GM19467 (cell line): ENCODE data around the gene MYD88.

Source experiments
- ATAC-seq: cut with Tn5 transposase; IDR thresholded peaks from one replicate; pipeline ENCODE4 v1.9.1; 2021; ENCODE audit warnings: mild to moderate bottlenecking, moderate library complexity; ENCODE audit not compliant: unreplicated experiment

MYD88 gene

DNA sequence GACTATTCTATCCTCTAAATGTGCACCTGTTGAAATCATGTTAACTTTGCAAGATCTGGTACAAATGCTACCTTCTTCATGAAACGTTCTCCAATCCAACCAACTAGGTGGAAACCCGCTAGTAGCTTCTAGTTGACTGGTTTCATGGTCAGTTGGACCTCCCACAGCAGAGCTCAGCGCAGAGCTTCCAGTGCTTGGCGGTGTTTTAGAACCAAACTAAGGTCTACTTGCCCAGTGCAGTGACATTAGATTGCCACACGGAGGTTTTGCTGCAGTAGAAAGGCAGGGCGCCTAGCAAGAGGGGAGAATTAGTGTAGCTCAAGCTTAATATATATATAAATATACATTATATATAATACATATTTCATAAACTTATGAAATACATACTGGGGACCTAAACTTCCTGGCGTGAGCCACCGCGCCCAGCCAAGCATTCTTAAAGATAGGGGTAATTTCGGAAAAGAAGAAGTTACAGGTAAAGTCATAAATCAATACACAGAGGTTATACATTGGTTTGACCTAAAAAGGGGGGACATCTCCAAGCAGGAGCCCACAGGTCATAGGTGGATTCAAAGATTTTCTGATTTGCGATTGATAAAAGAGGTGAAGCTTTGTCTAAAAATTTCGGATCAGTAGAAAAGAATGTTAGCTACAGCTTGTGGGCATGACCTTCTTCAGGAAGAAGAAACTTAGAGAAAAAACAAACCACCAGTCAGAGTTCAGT, 24.8 kb downstream of the MYD88 start:
- no peak for ATAC-seq

DNA sequence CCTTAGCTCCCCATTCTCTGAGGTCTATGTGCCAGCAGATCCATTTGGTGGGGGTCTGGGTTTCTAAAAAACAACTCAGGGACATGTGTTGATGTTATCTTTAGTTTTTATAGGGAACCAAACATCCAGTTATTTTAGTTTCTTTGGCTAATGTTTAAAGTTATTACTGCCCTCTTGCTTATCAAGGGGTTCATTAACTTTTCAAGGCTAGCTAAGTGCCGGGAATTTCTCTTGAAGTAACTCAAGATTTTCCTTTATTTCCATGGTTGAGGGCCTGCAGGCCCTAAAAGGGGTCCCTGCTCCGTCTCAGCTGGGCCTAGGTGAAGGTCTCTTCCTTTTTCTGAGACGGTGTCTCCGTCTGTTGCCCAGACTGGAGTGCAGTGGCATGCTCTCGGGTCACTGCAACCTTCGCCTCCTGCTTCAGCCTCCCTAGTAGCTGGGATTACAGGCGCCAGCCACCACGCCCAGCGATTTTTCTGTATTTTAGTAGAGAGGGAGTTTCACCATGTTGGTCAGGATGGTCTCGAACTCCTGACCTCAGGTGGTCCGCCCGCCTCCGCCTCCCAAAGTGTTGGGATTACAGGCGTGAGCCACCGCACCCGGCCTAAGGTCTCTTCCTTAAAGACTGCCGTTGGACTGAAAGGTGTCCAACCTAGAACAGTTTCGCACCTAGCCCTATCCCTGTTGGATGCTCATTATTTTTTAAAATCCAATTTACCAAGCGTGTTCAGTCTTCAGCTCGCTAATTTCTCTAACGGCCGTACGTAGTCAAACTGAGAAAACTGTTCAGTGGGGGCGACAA, 25.6 kb downstream of the MYD88 start:
- no peak for ATAC-seq

DNA sequence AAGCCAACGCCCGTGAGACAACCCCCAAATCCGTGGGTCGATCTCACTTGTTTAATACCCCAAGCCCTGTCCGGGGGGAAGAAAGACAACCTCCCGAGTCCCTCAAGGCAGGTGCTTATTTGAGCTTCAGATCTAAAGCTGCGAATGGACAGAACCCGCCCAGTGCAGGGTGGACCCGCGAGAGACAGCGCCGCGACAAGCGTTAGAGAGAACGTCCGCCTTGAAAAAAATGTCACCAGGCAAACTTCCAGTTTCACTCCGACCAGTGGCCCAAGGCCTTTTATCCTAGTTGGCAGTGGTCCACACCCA, 26.1 kb downstream of the MYD88 start:
- ATAC-seq: no peak

DNA sequence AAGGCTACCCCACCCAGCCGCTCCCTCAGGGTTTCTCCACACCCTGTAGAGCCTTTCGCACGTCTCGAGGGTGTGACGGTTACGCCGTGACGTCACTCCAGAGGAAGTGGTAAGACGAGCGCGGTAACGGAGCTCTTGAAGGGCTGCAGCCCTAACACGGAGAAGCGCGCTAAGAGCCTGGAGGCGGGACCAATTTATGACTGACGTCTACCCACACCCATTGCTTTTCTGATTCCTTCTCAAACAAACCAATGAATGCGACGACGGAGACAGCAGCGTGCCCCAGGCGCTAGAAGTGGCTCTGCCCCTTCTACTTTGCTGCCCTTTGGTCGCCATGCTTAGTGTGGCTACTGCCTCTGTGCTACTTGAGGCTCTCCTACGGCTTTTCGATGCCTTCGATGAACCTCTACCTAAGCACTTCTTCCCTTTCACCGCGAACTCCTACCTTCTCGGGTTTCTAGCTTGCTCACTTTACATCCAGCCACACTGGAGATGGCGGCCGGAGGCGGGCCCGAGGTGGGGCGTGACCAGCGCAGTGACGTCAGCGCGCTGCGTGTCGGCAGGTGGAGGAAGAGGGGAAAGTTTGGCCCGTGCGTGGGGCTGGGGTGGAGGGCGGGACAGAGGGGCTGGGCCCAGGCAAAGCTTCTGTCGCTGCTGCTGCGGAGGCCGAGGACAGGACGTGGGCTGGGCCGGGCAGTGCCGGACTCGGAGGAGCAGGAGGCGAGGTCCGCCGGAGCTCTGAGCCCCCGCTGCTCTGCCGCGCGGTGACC, 26.7 kb downstream of the MYD88 start, which contains the start of gene OXSR1:
OXSR1 (plus strand) TSS at position 586 of the 770 bp plus-strand sequence. CDS start 340 bp downstream, outside the sequence.
- peak; percentile 92 for ATAC-seq

DNA sequence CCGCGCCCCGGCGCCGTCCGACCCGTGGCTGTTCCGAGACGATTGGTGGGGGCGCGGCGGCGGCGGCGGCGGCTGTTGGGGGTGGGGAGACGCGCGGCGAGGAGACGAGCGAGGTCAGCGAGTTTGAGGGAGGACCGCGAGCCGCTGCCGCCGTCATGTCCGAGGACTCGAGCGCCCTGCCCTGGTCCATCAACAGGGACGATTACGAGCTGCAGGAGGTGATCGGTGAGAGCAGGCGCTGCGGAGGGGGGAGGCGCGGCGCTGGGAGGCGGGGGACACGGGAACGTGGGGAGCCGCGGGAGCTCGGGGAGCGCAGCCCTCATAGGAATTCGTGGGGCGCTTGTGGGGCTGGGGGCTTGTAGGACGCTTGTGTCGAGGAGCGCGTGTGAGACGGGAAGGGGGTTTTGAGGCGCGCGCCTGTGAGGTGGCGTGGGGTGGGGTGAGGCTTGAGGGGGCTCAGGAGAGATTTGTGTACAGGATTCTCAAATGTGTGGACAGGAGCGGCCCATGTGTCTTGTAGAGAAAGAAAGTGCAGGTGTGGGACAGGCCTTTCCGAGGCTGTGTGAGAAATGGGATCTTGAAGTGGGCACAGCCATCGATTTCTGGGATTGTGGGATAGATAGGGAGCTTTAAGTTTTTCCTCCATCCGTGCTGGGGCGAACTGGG, 27.4 kb downstream of the MYD88 start:
- no peak for ATAC-seq

DNA sequence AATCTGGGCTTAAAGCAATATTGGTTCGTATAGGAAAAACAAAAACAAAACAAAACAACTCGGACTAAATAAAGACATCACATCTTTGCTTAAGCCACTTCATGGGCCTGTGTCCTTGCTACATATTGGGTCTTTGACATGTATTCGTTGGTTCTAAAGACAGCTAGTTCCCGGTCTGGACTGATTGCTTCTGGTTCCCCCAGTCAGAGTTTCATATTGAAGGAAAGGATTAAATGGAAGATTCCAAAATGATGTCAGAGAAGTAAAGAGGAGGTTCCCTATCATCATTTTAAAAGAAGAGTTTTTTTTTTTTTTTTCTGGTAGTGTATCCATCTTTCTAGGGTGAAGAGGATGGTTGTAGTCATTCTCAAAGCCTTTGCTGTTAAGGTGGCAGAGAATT, 29.1 kb downstream of the MYD88 start:
- no peak for ATAC-seq

DNA sequence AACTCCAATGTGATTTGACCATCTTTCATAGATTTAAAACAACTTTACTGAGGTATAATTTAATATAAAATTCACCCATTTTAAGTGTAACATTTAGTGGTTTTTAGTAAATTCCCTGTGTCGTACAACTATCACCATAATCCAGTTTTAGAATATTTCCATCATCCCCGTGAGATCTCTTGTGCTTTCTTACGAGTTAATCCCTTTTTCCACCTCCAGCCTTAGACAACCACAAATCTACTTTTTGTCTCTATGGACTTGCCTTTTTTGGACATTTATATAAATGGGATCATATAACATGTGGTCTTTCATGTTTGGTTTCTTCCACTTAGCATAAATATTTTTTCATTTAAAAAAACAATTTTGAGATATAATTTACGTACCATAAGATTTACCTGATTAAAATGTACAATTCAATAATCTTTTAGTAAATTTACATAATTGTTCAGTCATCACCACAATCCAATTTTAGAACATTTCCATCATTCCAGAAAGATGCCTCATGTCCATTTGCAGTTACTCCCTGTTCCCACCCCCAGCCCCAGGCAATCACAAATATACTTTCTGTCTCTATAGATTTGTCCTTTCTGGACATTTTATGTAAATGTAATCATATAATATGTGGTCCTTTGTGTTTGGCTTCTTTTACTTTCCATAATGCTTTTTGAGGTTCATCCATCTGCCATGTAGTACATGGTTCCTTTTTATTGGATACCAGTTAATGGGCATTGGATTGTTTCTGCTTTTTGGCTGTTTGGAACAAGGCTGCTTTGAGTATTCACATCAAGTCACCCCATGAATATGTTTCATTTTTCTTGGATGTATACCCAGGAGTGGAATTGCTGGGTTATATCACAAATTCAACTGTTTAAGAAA, 29.9 kb downstream of the MYD88 start:
- ATAC-seq: no peak

DNA sequence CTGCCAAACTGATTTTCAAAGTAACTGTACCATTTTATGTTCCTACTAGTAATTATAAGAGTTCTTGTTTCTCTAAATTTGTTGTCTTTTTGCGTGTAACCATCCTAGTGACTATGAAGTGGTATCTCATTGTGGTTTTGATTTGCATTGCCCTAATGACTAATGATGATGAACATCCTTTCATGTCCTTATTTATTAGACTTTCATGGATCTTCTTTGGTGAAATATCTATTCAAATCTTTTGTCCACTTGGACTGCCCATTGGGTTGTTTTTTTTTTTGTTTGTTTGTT, 30.5 kb downstream of the MYD88 start:
- no peak for ATAC-seq

DNA sequence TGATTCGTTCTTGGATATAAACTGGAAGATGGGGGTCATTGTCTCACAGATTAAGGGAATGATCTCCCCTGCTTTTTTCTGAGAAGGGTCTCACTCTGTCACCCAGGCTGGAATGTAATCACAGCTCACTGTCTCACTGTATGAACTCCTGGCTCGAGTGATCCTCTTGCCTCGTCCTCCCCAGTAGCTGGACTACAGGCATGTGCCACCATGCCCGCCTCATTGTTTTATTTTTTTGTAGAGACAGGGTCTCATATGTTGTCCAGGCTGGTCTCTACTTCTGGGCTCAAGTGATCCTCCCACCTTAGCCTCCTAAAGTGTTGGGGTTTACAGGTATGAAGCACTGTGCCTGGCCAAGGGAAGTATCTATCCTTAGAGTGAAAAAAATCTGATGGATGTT, 32.3 kb downstream of the MYD88 start:
- no peak for ATAC-seq

DNA sequence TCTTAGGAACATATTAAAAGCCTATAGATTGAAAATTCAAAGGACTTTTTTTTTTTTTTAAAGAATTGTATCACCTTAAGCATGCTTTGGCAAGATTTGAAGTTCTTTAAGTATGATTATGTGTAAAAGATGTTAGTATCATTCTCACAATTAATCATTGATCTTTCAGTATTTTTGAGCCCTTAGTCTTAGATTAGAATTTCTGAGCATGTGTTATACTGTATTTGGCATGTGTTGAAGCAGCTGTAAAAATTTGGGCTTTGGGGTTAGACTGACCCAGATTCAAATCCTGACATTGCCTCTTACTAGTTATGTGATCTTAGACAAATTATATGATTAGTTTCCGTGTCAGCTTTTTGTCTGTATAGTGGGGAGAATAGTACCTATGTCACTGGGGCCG, 33.2 kb downstream of the MYD88 start:
- no peak for ATAC-seq

DNA sequence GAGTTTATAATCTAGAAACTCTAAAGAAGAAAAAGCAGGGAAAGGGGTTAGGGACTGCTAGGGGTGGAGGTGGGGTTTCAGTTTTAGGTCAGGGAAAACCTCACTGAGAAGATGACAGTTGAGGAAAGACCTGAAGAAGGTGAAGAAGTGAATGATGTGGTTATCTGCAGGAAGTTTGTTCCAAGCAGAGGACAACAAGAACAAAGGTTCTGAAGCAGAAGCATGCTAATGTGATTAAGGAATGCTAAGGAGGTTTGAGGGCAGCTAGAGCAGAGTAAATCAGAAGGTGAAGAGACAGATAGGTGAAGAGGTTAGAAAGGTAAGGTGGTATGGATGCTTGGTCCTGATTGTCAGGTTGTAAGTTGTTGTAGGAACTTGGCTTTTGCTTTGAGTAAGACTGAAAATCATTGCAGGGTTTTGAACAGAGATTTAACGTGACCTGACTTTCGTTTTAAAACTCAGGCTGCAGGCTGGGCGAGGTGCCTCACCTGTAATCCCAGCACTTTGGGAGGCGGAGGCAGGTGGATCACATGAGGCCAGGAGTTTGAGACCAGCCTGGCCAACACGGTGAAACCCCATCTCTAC, 35.5 kb downstream of the MYD88 start:
- no peak for ATAC-seq

DNA sequence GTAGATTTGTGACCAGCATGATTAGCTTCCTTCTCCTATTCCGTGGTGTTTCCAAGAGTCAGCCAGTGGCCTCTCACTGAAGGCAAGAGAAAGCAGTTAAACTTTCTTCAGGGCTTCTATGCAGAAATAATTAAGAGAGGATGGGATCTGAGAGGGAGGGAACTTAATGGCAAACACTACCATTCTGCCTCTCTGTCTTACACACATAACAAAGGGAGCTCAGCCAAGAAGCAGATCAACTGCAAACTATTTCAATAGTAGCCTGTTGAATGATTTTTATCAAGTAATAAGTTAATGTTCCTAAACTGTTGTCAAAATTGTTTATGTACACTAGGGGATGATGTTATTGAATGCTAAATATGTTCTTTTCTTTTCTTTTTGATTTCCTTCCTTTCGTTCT, 38.7 kb downstream of the MYD88 start:
- ATAC-seq: no peak

DNA sequence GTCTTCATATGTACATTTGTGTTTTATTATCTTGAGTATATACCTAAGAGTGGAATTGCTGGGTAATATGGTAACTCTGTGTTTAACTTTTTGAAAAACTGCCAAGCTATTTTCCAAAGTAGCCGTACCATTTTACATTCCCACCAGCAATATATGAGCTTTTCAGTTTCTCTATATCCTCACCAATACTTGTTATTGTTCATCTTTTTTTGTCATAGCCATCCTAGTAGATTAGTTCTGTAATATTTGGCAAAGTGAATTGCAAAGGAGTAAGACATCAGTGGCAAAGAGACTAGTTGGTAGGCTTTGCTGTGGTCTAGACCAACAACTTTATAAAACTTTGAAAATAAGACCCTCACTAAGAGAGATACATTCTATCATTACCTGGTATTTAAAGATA, 48.3 kb downstream of the MYD88 start:
- no peak for ATAC-seq

DNA sequence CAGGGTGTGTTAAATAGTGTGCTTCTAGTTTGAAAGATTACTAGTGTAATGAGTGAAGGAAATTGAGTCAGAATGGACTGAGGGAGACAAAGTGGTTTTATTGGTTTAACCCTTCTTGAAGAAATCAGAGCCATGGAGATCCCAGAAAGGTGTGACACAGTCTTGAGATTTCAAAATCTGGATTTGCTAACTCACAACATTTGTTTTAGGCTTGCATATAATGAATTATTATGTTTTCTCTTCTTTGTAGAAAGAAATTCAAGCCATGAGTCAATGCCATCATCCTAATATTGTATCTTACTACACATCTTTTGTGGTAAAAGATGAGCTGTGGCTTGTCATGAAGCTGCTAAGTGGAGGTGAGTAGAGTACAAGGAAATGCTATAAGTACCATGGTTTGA, 52.0 kb downstream of the MYD88 start:
- no peak for ATAC-seq
